Caco-2 (cell line): ENCODE measurements around the gene PRKAR2B. TPM values are rescaled to one million over a fixed set of nuclear protein-coding genes. Genes with fewer than 3 reads are reported as not detected.
A peak's percentile ranks its signal among the peaks of the same experiment; 100 is the strongest.
"Not testable (repeated sequence)": the region's sequence is repeated elsewhere in the genome, so short reads cannot be mapped to it uniquely, and the experiment has no call there.

Source experiments
- BruUV-seq: library from RNA; stranded (reverse); fragments of 400-500 nt; replicated peaks from 2 replicates; lab custom pipeline; 2021; lab: Mats Ljungman, UMichigan
- CTCF ChIA-PET: fragments of 300-600 bp; sonication (Branson Sonifier 250); formaldehyde crosslinking; loops from one replicate; lab custom pipeline; 2022; ENCODE audit warnings: antibody characterized with exemption; lab: Charles Lee
- POLR2A ChIA-PET: fragments of 300-600 bp; sonication (Branson Sonifier 250); formaldehyde crosslinking; loops from one replicate; lab custom pipeline; 2022; ENCODE audit warnings: antibody characterized with exemption; lab: Charles Lee
- DNase-seq, 2 experiments: peaks; one replicate each; pipeline versions ENCODE4 v3.0.0 to v3.0.0-alpha.2; 2020 to 2022
- H3K27me3 ChIP-seq: replicated peaks from 2 replicates; pipeline ENCODE4 v1.6.0; 2011; ENCODE audit warnings: low read length; ENCODE audit not compliant: control insufficient read depth, insufficient read depth
- H3K36me3 ChIP-seq: 2 replicates; pipeline ENCODE4 v1.5.1; 2011; ENCODE audit warnings: low read length; ENCODE audit not compliant: control insufficient read depth, insufficient read depth
- H3K4me1 ChIP-seq: fragments of 250-450 bp; sonication (Bioruptor Pico); 2 replicates; pipeline ENCODE4 v1.5.1; 2020; ENCODE audit warnings: mild to moderate bottlenecking
- H3K4me3 ChIP-seq: 2 replicates; pipeline ENCODE4 v1.5.1; 2011; ENCODE audit warnings: low read depth, mild to moderate bottlenecking, control low read depth, low read length
- H3K9me3 ChIP-seq: fragments of 250-450 bp; sonication (Bioruptor Pico); 2 replicates; pipeline ENCODE4 v1.5.1; 2020; ENCODE audit warnings: mild to moderate bottlenecking, moderate library complexity
- H3K27ac Mint-ChIP-seq: one replicate; pipeline ENCODE4 v1.8.0; 2022; ENCODE audit warnings: mixed read lengths; ENCODE audit not compliant: unreplicated experiment
- H3K27me3 Mint-ChIP-seq: one replicate; pipeline ENCODE4 v1.8.0; 2022; ENCODE audit warnings: mixed read lengths; ENCODE audit not compliant: insufficient read depth, unreplicated experiment
- H3K36me3 Mint-ChIP-seq: one replicate; pipeline ENCODE4 v1.8.0; 2022; ENCODE audit warnings: mild to moderate bottlenecking, mixed read lengths; ENCODE audit not compliant: insufficient read depth, unreplicated experiment
- H3K4me1 Mint-ChIP-seq: one replicate; pipeline ENCODE4 v1.8.0; 2022; ENCODE audit warnings: low read depth, mixed read lengths; ENCODE audit not compliant: unreplicated experiment
- H3K4me3 Mint-ChIP-seq: one replicate; pipeline ENCODE4 v1.8.0; 2022; ENCODE audit warnings: mild to moderate bottlenecking, moderate library complexity, mixed read lengths; ENCODE audit not compliant: unreplicated experiment
- H3K9me3 Mint-ChIP-seq: one replicate; pipeline ENCODE4 v1.8.0; 2022; ENCODE audit warnings: mixed read lengths; ENCODE audit not compliant: unreplicated experiment
- CTCF ChIP-seq, 2 experiments: fragments of 200-600 bp in 1 of 2; IDR thresholded peaks; 1 replicate in 1 of 2; 2 replicates in 1 of 2; pipeline versions ENCODE4 v1.5.1 to v1.8.0; 2011 to 2022; ENCODE audit warnings: antibody characterized with exemption in 1 of 2, control low read depth in 1 of 2, inconsistent platforms in 1 of 2, low read depth in 1 of 2, low read length in 1 of 2, mild to moderate bottlenecking in 1 of 2, moderate library complexity in 1 of 2; ENCODE audit not compliant: insufficient read depth in 1 of 2, severe bottlenecking in 1 of 2, unreplicated experiment in 1 of 2
- intact Hi-C: fragments of 100-400 bp; cut with micrococcal nuclease; formaldehyde crosslinking; loops from one replicate; pipeline ENCODE4 v1.10.0; 2022; ENCODE audit not compliant: unreplicated experiment
- total RNA-seq: library from RNA; stranded (reverse); gene quantifications from 2 replicates; pipeline ENCODE4 v1.2.3, GENCODE V29; 2022

Gene PRKAR2B
- total RNA-seq, 1 experiment from 2014 or later, result 0.07 TPM

- Mint-ChIP-seq H3K4me1 (peaks cover 6% of the 10 kb centered on the region), H3K36me3 (no peaks in the 10 kb centered on the region), H3K27ac (no peak overlapping the region), H3K27me3 (peaks cover 21% of the 10 kb centered on the region), H3K4me3 (no peak overlapping the region), H3K9me3 (no peaks in the 10 kb centered on the region)
- ChIA-PET CTCF (no interaction called here), POLR2A (no interaction called here)
- no peaks in the 10 kb centered on the region for H3K36me3 ChIP-seq
- no peaks in the 10 kb centered on the region for H3K9me3 ChIP-seq
- no peak for TF ChIP-seq CTCF (IDR thresholded peaks at IDR 0.05; ENCODE audit: insufficient read depth in 1 of 2, low read depth in 1 of 2, low read length in 1 of 2, severe bottlenecking in 1 of 2, unreplicated experiment in 1 of 2)
- no peak overlapping the region for H3K4me3 ChIP-seq
- intact Hi-C loops, result no loop called here
- peaks cover 4% of the 10 kb centered on the region; the same call in 1 of the 2 replicates for H3K4me1 ChIP-seq
- no peak for DNase-seq
- H3K27me3 ChIP-seq, result peaks cover 2% of the 10 kb centered on the region
- BruUV-seq, result no TSS peak
Observed at GRCh38 chr7:107041097-107041496, 3.4 kb upstream of the PRKAR2B start.

GRCh38 chr7:107041764-107042163 lies 2.7 kb upstream of the PRKAR2B start:
- H3K4me3 ChIP-seq, H3K4me1 Mint-ChIP-seq, H3K4me1 ChIP-seq, H3K36me3 ChIP-seq, H3K9me3 Mint-ChIP-seq, CTCF ChIA-PET, H3K27me3 ChIP-seq, POLR2A ChIA-PET, H3K27ac Mint-ChIP-seq, DNase-seq, H3K36me3 Mint-ChIP-seq, H3K9me3 ChIP-seq, H3K4me3 Mint-ChIP-seq, intact Hi-C loops, BruUV-seq: not testable (repeated sequence)
- peaks cover 23% of the 10 kb centered on the region for H3K27me3 Mint-ChIP-seq

GRCh38 chr7:107042326-107042910 lies 2.1 kb upstream of the PRKAR2B start:
- H3K4me1 ChIP-seq, H3K9me3 ChIP-seq, H3K4me1 Mint-ChIP-seq, H3K27ac Mint-ChIP-seq, intact Hi-C loops, H3K4me3 Mint-ChIP-seq, H3K36me3 Mint-ChIP-seq, DNase-seq, H3K27me3 ChIP-seq, H3K9me3 Mint-ChIP-seq, POLR2A ChIA-PET, BruUV-seq, H3K4me3 ChIP-seq, H3K36me3 ChIP-seq: not testable (repeated sequence)
- CTCF ChIA-PET, result interaction anchor here (0.6 kb wide), 1 partner anchor 1250 kb away, joined by 3 read pairs; no protein-coding TSS in a partner anchor
- H3K27me3 Mint-ChIP-seq, result peaks cover 27% of the 10 kb centered on the region

- no peak overlapping the region for H3K27ac Mint-ChIP-seq
- no peak for DNase-seq
- no peaks in the 10 kb centered on the region for H3K36me3 Mint-ChIP-seq
- intact Hi-C loops, result no loop called here
- peak overlapping the region; percentile 67 for H3K4me3 Mint-ChIP-seq
- H3K9me3 Mint-ChIP-seq, result no peaks in the 10 kb centered on the region
- Histone ChIP-seq H3K27me3 (peaks cover 2% of the 10 kb centered on the region), H3K36me3 (no peaks in the 10 kb centered on the region), H3K4me1 (peaks cover 4% of the 10 kb centered on the region; the same call in 1 of the 2 replicates), H3K4me3 (no peak overlapping the region), H3K9me3 (no peaks in the 10 kb centered on the region)
- ChIA-PET CTCF (no interaction called here), POLR2A (no interaction called here)
- peaks cover 6% of the 10 kb centered on the region for H3K4me1 Mint-ChIP-seq
- TF ChIP-seq CTCF (IDR thresholded peaks at IDR 0.05; ENCODE audit: insufficient read depth in 1 of 2, low read depth in 1 of 2, low read length in 1 of 2, severe bottlenecking in 1 of 2, unreplicated experiment in 1 of 2), result no peak
- peaks cover 30% of the 10 kb centered on the region for H3K27me3 Mint-ChIP-seq
- no TSS peak for BruUV-seq
Observed at GRCh38 chr7:107043491-107043890, 1.0 kb upstream of the PRKAR2B start.
